Inferior parietal cortex (tissue), 1 donor: ENCODE measurements around the gene GJD3.
A peak's percentile ranks its signal among the peaks of the same experiment; 100 is the strongest.
"Not testable (repeated sequence)": the region's sequence is repeated elsewhere in the genome, so short reads cannot be mapped to it uniquely, and the experiment has no call there.

ENCODE experiments used
- DNase-seq: peaks from one replicate; pipeline ENCODE4 v3.0.0-alpha.2; 2016; ENCODE audit errors: extremely low spot score

GJD3 gene, protein sequence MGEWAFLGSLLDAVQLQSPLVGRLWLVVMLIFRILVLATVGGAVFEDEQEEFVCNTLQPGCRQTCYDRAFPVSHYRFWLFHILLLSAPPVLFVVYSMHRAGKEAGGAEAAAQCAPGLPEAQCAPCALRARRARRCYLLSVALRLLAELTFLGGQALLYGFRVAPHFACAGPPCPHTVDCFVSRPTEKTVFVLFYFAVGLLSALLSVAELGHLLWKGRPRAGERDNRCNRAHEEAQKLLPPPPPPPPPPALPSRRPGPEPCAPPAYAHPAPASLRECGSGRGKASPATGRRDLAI

DNA sequence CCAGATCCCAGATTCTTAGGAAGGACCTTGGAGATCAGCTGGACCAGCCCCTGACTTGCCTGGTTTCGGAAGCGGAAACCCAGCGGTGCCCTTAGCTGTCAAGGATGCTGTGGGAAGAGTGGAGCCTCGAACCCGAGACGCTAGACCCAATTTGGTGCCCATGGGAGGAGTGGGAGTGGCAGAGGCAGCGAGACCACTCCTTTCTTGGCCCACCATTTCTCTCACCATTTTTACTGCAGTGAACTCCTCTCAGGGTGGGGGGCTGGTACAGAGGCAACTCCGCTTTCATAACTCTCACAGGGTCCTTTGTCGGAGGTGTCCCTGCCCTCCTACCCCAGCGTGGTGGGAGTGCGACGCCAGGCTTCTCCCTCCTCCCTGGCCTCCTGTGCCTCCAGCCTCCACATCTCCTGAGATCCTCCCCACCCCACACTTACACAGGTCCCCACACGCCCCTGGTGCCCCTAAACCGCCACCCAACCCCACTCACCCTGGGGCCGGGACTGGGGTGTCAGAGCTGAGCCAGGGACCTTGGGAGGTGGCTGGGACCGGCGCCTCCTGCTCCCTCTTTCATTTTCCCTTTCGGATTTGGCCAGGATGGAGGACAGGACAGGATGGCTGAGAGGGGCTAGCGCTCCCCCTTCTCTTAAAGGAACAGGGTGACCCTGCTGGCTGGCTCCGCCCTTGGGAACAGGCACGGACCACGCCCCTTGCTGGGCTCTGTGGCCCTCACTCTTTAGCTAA lies at the start of gene GJD3:
GJD3 (minus strand) TSS at position 617 of the 741 bp plus-strand sequence. CDS start 922 bp downstream, outside the sequence.
- no peak for DNase-seq

DNA sequence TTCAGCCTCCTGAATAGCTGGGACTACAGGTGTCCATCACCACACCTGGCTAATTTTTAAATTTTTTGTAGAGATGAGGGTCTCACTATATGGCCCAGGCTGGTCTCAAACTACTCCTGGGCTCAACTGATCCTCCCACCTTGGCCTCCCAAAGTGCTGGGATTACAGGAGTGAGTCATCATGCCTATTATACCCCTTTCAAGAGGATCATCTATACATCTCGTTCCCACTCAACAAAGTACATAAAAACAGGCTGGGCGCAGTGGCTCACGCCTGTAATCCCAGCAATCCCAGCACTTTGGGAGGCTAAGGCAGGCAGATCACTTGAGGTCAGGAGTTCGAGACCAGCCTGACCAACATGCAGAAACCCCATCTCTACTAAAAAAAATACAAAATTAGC lies 49.8 kb upstream of the GJD3 start:
- DNase-seq = not testable (repeated sequence)

DNA sequence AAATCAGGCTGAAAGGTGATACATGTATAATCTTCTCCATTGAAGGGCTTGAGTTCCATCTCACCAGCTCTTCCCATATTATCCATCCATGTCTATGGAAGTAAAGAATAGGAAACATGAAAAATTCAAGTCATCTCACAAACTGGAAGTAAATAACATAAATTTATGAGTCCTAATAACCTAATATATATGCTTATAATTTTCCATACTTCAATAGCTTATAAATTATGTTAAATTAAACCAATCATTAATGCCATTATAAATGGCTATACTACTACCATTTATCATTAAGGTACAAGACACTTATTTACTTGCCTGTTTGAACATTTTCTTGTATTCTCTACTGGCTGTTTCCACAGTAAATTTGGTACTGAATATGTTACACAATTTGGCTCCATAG lies 48.3 kb upstream of the GJD3 start:
- no peak for DNase-seq

DNA sequence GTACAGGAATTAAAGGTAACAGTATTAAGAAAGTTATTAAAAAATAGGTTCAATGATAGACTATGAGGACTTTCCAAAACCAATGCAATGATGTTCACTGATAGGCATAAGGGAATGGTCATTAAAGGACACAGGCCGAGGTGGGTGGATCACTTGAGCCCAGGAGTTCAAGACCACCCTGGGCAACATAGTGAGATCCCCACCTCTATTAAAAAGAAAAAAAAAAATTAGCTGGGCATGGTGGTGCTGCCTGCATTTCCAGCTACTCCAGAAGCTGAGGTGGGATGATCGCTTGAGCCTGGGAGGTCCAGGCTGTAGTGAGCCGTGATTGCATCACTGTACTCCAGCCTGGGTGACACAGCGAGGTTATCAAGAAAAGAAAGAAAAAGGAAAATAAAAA lies 47.3 kb upstream of the GJD3 start:
- no peak for DNase-seq

DNA sequence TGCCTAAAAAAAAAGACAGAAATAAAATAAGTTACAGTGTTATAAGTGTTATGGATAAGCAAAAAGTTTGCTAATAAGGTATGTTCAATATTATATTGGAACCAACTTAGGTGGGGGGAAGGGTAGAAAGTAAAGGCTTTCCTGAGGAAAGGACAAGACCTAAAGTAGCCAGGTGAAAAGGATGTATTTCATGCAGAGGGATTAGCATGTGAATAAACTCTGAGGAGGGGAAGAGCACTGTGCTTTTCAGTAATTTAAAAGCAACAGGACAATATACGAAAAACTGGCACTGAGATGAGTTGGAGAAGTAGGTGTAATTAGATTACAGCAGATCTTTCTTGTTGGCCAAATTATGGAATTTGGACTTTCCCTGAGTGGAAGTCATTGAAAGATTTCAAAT lies 45.5 kb upstream of the GJD3 start:
- no peak for DNase-seq

DNA sequence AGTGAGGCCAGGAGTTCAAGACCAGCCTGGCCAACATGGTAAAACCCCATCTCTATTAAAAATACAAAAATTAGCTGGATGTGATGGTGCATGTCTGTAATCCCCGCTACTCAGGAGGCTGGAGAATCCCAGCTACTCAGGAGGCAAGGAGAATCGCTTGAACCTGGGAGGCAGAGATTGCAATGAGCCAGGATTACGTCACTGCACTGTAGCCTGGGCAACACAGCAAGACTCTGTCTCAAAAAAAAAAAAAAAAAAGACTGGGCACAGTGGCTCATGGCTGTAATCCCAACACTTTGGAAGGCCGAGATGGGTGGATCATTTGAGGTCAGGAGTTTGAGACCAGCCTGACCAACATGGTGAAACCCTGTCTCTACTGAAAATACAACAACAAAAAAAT lies 45.0 kb upstream of the GJD3 start:
- not testable (repeated sequence) for DNase-seq

DNA sequence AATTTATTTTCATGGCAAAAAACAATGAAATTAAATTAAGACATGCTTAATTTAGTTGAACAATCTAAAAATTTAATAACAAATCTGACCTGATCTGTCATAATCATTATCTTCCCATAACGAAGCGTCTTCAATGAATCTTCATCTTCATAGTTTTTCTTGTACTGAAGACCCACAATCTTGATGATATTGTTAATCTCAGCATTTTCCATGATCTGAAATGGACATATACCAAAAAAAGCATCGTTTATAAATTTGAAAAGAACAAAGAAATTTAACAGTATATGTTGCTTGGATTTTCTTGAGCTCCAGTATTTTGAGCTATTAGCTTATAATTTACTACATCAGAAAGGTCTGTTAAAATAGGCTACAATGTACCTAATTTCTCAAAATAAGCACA lies 42.9 kb upstream of the GJD3 start:
- no peak for DNase-seq

DNA sequence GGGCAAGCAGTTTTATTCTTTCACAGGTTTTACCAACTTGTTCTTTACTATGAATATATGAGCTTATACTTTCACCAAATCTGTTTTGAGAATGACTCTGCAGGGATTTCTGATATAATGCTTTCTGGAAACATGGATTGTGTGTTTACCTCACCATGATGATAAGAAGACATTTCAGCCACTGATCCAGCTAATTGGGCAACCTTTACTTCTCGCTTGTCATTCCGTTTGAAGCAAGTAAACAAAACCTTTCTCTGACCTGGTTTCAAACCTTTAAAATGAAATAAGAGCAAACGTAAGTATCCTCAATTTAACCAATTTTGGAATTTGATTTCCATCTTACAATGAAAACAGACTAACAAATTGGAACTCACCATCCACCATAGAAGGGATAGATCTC lies 39.5 kb upstream of the GJD3 start:
- no peak for DNase-seq

DNA sequence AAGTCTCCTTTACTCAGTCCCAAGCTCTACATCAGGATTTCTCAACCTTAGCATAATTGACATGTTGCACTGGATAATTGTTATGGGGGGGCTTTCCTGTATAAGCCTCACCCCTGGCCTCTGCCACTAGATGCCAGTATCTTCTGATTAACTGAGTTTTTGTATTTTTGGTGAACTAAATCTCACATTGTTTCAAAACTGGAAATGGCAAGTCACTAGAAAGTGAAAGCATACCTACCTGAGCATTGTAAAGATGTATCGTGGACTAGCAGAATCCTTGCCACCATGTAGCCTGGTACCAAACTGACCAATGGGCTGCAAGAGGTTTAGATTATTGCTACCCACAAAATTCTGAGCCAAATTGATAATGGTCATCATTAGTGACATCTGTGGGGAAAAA lies 38.1 kb upstream of the GJD3 start:
- DNase-seq = no peak

DNA sequence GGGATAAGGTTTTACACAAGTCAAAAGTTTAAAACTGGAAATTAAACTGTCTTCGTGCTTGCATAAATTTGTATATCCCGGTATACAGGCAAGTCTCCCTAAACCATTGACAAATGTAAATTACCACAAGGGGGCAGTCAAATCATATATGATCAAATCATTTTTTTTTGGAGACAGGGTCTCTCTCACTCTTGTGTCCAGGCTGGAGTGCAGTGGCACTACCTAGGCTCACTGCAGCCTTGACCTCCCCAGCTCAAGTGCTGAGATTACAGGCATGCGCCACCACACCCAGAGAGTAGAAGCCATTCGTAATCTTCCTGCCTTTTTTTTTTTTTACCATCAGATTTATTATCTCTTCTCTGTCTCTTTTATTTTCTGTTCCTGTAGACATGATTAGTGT lies 34.6 kb upstream of the GJD3 start:
- peak; percentile 72 for DNase-seq

DNA sequence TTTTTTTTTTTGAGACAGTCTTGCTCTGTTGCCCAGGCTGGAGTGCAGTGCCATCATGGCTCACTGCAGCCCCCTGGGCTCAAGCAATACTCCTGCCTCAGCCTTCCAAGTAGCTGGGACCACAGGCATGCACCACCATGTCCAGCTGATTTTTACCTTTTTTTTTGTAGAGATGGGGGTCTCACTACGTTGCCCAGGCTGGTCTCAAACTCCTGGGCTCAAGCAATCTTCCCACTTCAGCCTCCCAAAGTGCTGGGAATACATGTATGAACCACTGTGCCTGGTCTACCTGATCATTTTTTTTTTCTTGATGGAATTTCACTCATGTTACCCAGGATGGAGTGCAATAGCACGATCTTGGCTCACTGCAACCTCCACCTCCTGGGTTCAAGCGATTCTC lies 22.0 kb upstream of the GJD3 start:
- not testable (repeated sequence) for DNase-seq

DNA sequence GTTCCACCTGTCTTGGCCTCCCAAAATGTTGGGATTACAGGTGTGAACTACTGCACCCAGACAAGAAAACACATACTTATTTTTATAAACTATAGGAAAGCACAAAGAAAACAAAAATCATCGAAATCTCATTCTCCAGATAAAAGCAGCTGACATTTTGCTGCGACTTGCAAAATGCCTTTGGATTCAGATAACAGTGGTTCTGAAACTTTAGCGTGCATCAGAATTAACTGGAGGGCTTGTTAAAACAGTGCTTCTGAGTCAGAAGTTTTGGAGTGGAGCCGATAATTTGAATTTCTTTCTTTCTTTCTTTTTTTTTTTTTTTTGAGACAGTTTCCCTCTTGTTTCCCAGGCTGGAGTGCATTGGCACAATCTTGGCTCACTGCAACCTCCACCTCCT lies 17.7 kb upstream of the GJD3 start:
- no peak for DNase-seq

DNA sequence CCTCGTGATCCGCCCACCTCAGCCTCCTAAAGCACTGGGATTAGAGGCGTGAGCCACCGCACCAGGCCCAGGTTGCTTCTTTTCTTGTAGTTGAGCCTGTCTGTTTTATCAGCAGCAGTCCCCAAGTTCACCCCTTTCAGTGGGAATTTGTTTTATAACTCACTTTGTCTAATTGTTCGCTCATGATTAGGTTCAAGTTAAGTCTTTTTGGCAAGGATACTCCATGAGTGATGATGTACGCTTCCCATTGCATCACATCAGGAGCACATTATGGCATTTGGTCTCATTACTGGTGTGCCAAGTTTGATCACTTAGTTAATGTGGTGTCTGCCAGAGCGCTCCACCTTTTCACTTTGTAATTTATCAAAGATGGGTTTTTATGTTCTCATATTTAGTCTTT lies 14.4 kb upstream of the GJD3 start:
- no peak for DNase-seq

DNA sequence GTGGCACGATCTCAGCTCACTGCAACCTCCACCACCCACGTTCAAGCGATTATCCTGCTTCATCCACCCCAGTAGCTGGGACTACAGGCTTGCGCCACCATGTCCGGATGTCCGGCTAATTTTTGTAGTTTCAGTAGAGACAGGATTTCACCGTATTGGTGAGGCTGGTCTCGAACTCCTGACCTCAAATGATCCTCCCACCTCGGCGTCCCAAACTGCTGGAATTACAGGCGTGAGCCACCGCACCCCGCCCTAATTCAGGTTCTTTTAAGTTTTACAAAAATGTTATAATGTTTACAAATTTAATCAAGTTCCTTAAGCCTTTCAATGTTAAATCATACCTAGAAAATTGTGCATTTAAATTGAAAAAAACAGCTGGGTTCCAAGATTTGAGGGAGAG lies 13.3 kb upstream of the GJD3 start:
- DNase-seq = no peak

DNA sequence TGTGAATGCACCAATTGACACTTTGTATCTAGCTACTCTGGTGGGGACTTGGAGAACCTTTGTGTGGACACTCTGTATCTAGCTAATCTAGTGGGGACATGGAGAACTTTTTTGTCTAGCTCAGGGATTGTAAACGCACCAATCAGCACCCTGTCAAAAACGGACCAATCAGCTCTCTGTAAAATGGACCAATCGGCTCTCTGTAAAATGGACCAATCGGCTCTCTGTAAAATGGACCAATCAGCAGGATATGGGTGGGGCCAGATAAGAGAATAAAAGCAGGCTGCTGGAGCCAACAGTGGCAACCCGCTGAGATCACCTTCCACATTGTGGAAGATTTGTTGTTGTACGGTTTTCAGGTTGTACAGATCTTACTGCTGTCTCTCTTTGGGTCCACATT lies 12.0 kb upstream of the GJD3 start:
- not testable (repeated sequence) for DNase-seq

DNA sequence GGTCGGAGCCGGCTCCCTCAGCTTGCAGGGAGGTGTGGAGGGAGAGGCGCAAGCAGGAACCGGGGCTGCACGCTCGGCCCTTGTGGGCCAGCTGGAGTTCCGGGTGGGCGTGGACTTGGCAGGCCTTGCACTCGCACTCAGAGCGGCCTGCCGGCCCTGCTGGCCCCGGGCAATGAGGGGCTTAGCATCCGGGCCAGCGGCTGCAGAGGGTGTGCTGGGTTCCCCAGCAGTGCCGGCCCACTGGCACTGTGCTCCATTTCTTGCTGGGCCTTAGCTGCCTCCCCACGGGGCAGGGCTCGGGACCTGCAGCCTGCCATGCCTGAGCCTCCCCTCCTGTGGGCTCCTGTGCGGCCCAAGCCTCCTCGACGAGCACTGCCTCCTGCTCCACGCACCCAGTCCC lies 11.2 kb upstream of the GJD3 start:
- not testable (repeated sequence) for DNase-seq

DNA sequence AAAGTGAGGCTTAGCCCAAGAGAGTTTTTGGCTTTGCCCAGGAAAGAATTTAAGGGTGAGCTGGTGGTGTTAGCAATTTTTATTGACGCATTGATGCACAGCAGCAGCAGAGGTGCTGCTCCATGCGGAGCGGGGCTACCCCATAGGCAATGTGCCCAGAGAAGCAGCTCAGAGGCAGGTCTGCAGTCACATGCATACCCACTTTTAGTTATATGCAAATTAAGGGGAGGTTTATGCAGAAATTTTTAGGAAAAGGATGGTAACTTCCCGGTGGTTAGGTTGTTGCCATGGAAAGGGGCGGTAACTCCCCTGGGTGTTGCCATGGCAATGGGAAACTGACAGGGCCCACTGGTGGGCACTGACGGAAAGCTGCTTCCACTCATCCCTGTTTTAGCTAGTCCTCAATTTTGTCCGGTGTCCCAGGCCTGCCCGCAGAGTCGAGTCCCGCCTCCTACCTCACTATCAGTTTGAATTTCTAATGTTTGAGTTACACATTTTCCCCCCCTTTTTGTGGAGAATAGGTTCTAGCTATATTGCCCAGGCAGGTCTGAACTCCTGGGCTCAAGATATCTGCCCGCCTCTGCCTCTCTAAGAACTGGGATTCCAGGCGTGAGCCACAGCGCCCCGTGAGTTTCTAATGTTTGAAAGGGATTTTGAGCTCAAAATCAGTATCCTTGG lies 10.4 kb upstream of the GJD3 start:
- no peak for DNase-seq

DNA sequence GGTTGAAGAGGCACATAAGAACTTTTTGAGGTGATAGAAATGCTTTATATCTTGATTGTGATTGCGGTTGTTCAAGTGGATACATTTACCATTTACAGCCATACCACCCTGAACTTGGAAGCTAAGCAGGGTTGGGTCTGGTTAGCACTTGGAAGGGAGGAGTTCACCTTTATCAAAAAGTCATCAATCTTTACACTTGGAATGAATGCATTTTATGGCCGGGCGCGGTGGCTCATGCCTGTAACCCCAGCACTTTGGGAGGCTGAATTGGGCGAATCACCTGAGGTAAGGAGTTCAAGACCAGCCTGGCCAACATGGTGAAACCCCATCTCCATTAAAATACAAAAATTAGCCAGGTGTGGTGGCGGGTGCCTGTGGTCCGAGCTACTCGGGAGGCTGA lies 9.5 kb upstream of the GJD3 start:
- no peak for DNase-seq

DNA sequence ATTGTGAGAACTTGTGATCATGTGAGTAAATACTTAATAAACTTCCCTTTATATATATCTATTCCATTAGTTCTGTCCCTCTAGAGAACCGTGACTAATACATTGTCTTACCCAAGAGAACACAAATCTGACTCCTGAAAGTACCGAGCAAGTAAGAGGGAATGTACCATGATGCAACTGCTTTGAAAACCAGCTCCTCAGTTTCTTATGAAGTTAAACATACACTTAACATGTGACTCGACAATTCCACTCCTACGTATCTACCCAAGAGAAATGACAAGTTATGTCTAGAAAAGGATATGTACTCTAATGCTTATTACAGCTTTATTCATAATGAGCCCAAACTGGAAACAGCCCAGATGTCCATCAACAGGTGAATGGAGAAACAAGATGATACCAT lies 8.8 kb upstream of the GJD3 start:
- no peak for DNase-seq

DNA sequence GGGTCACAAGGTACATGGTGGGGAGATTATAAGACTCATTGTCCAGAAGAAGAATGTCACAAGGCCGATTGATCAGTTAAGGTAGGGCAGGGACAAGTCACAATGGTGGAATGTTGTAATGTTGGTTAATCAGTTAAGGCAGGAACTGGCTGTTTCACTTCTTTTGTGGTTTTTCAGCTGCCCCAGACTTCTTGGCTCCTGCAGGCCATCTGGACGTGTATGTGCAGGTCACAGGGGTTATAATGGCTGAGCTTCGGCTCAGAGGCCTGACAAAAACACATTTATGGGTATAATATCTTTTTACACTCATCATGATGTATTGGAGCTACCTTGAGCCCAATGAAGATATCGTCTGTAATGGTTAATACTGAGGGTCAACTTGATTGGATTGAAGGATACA lies 8.1 kb upstream of the GJD3 start:
- DNase-seq = not testable (repeated sequence)

DNA sequence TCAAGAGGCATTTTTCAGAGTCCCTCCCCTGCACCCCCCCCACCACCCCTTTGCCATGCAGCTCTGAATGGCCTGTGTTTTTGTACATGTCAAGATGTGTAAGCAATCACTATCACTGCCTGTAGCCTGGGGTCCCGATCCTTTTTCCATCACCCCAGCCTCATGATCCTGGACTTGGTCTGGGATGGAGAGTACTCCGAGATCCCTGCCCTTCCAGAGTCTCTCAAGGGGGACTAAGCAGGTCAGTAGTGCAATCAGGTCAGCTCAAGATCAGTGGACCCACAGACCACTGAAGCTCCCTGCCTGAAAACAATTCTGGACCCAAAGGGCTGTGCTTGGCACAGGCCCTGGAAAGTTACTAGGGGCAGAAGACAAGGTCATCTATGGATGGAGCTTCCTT lies 7.5 kb upstream of the GJD3 start:
- DNase-seq = no peak

DNA sequence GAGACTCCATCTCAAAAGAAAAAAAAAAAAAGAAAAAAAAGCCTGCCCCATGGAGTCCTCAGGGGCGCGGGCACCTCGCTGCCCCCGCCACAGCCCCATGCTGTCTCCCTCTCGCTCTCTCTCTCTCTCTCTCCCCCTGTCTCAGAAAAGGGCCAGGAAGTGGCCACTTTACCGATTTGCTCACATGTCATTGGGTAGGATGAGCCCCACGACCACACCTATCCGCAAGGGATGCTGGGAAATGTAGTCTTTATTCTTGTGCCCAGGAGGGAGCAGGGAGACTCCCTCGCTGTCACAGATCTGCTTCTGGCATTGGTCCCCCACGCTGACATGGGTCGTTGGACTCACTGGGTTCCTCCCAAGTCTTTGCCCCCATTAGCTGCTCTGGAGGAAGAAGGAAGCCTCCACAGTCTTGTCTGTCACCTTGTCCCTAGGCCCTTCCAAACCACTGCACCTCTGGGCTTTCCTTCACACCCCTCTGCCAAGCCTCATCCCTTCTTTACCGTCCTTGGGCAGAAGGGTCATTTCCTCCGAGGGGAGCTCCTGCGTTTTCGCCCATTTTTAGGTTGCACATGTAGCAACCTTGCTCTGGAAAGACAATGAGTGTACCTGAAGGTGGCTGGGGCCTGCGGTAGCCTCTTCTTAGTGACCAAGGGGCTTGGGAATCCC lies 6.9 kb upstream of the GJD3 start:
- no peak for DNase-seq
